PC-3 (cell line): ENCODE results near the gene SH3RF3. TPM values are rescaled to one million over a fixed set of nuclear protein-coding genes. Genes with fewer than 3 reads are reported as not detected.

ENCODE experiments used
- ATAC-seq: fragments of 200-7000 bp; cut with Tn5 transposase; 2 replicates; pipeline ENCODE4 v1.9.1; 2020; ENCODE audit warnings: mild to moderate bottlenecking, moderate library complexity
- BruUV-seq: library from RNA; stranded (reverse); fragments of 400-500 nt; replicated peaks from 2 replicates; lab custom pipeline; 2021; lab: Mats Ljungman, UMichigan
- CTCF ChIA-PET: fragments of 300-600 bp; sonication (Branson Sonifier 250); formaldehyde crosslinking; loops from one replicate; lab custom pipeline; 2022; ENCODE audit warnings: antibody characterized with exemption; lab: Charles Lee
- POLR2A ChIA-PET: fragments of 300-600 bp; sonication (Branson Sonifier 250); formaldehyde crosslinking; loops from one replicate; lab custom pipeline; 2022; ENCODE audit warnings: antibody characterized with exemption; ENCODE audit not compliant: unreplicated experiment; lab: Charles Lee
- DNase-seq: peaks from one replicate; pipeline ENCODE4 v3.0.0-alpha.2; 2015
- H2AFZ ChIP-seq: fragments of 300-600 bp; sonication (generic); 2 replicates; pipeline ENCODE4 v1.6.0; 2016; ENCODE audit warnings: antibody characterized with exemption, low read length
- H3F3A ChIP-seq: fragments of 300-600 bp; sonication (generic); one replicate; pipeline ENCODE4 v1.6.0; 2017; ENCODE audit warnings: antibody characterized with exemption, low read length, control low read depth, mild to moderate bottlenecking; ENCODE audit not compliant: unreplicated experiment
- H3K27ac ChIP-seq: fragments of 300-600 bp; sonication (generic); 2 replicates; pipeline ENCODE4 v1.5.1; 2016; ENCODE audit warnings: mild to moderate bottlenecking, low read length
- H3K27me3 ChIP-seq: fragments of 300-600 bp; sonication (generic); 2 replicates; pipeline ENCODE4 v1.6.1; 2016; ENCODE audit warnings: low read length, mixed read lengths
- H3K36me3 ChIP-seq: fragments of 300-600 bp; sonication (generic); 2 replicates; pipeline ENCODE4 v1.6.1; 2016; ENCODE audit warnings: low read depth, mixed run types, low read length, mixed read lengths
- H3K4me1 ChIP-seq: fragments of 300-600 bp; sonication (generic); 2 replicates; pipeline ENCODE4 v1.5.1; 2016; ENCODE audit warnings: low read length; ENCODE audit not compliant: insufficient read depth
- H3K4me2 ChIP-seq: fragments of 300-600 bp; sonication (generic); 2 replicates; pipeline ENCODE4 v1.6.0; 2016; ENCODE audit warnings: low read length
- H3K4me3 ChIP-seq: fragments of 300-600 bp; sonication (generic); 2 replicates; pipeline ENCODE4 v1.5.1; 2016; ENCODE audit warnings: mild to moderate bottlenecking, low read length, mixed read lengths
- H3K79me2 ChIP-seq: fragments of 300-600 bp; sonication (generic); 2 replicates; pipeline ENCODE4 v1.6.1; 2017; ENCODE audit warnings: low read length, mixed read lengths
- H3K9ac ChIP-seq: fragments of 300-600 bp; sonication (generic); 2 replicates; pipeline ENCODE4 v1.6.0; 2016; ENCODE audit warnings: mild to moderate bottlenecking, low read length
- H3K9me2 ChIP-seq: fragments of 300-600 bp; sonication (generic); replicated peaks from 2 replicates; pipeline ENCODE4 v1.6.1; 2016; ENCODE audit warnings: mixed run types, low read length, mixed read lengths
- H3K9me3 ChIP-seq: fragments of 300-600 bp; sonication (generic); 2 replicates; pipeline ENCODE4 v1.6.1; 2016; ENCODE audit warnings: low read length, mixed read lengths
- H4K20me1 ChIP-seq: fragments of 300-600 bp; sonication (generic); 2 replicates; pipeline ENCODE4 v1.6.1; 2016; ENCODE audit warnings: low read length, mixed read lengths
- CTCF ChIP-seq: fragments of 300-600 bp; sonication (generic); conservative IDR thresholded peaks from 2 replicates; pipeline ENCODE4 v1.5.1; 2017; ENCODE audit warnings: antibody characterized with exemption, low read depth, mild to moderate bottlenecking, low read length
- EZH2 ChIP-seq: fragments of 300-600 bp; sonication (generic); IDR thresholded peaks from one replicate; pipeline ENCODE4 v1.6.1; 2017; ENCODE audit warnings: antibody characterized with exemption, mild to moderate bottlenecking, low read length; ENCODE audit not compliant: unreplicated experiment
- EZH2phosphoT487 ChIP-seq: fragments of 300-600 bp; sonication (generic); IDR thresholded peaks from 2 replicates; pipeline ENCODE4 v1.6.1; 2018; ENCODE audit warnings: mild to moderate bottlenecking, antibody characterized with exemption, low read length, borderline replicate concordance
- intact Hi-C: fragments of 100-400 bp; cut with micrococcal nuclease; formaldehyde crosslinking; loops from 2 replicates; pipeline ENCODE4 v1.9.0; 2023
- total RNA-seq: library from RNA; depleted of rRNA; stranded (reverse); fragments of >200 nt; gene quantifications from 2 replicates; pipeline ENCODE4 v1.2.3, GENCODE V29; 2014

The SH3RF3 gene
- total RNA-seq, 1 experiment from 2014 or later = 11.7 TPM

GRCh38 chr2:109331896-109332848 lies 203.2 kb downstream of the SH3RF3 start:
- no peaks in the 10 kb centered on the region for H3K9me2 ChIP-seq
- peaks cover 3% of the 10 kb centered on the region; the same call in 1 of the 2 replicates for H3K36me3 ChIP-seq
- H3K4me1 ChIP-seq = peaks cover 87% of the 10 kb centered on the region
- POLR2A ChIA-PET = interaction anchor here (0.5 to 0.9 kb wide), 4 partner anchors 9 to 117 kb away, joined by 3 to 7 read pairs (median 4); no protein-coding TSS in a partner anchor
- H3K9ac ChIP-seq = peak overlapping the region; percentile 65
- H3K79me2 ChIP-seq = peaks cover 75% of the 10 kb centered on the region
- H3K27me3 ChIP-seq = no peaks in the 10 kb centered on the region
- CTCF ChIA-PET = interaction anchor here (0.6 to 1.2 kb wide), 2 partner anchors 18 to 161 kb away, joined by 3 to 5 read pairs; no protein-coding TSS in a partner anchor
- intact Hi-C loops = loop anchor here (2.0 to 5.0 kb wide), 4 partner anchors 19 to 205 kb away; partner anchors contain the start of gene SH3RF3
- H4K20me1 ChIP-seq = no peaks in the 10 kb centered on the region
- H3K27ac ChIP-seq = peak overlapping the region; percentile 93
- H3K4me3 ChIP-seq = peak overlapping the region; percentile 66
- peak; percentile 80 for ATAC-seq
- H2AFZ ChIP-seq = peak overlapping the region; percentile 68
- no peaks in the 10 kb centered on the region for H3K9me3 ChIP-seq
- TF ChIP-seq EZH2phosphoT487 = no peak
- no peak for TF ChIP-seq CTCF
- no peak for TF ChIP-seq EZH2
- H3F3A ChIP-seq = no peaks in the 10 kb centered on the region
- TSS peak; percentile 60 for BruUV-seq
- peak overlapping the region; percentile 95 for H3K4me2 ChIP-seq
- peak; percentile 95 for DNase-seq

GRCh38 chr2:109332880-109333279 lies 203.9 kb downstream of the SH3RF3 start:
- no peaks in the 10 kb centered on the region for H4K20me1 ChIP-seq
- BruUV-seq = TSS peak; percentile 61
- peak overlapping the region; percentile 93 for H3K27ac ChIP-seq
- no peaks in the 10 kb centered on the region for H3F3A ChIP-seq
- ATAC-seq (no peak), DNase-seq (no peak)
- H3K9me2 ChIP-seq = no peaks in the 10 kb centered on the region
- H3K36me3 ChIP-seq = peaks cover 2% of the 10 kb centered on the region; the same call in 1 of the 2 replicates
- no peaks in the 10 kb centered on the region for H3K27me3 ChIP-seq
- peak overlapping the region; percentile 66; the same call in 1 of the 2 replicates for H3K4me3 ChIP-seq
- H2AFZ ChIP-seq = no peak overlapping the region
- TF ChIP-seq CTCF (no peak), EZH2 (no peak), EZH2phosphoT487 (no peak)
- intact Hi-C loops = loop anchor here (2.0 to 5.0 kb wide), 4 partner anchors 18 to 206 kb away; partner anchors contain the start of gene SH3RF3
- H3K9ac ChIP-seq = no peak overlapping the region
- peak overlapping the region; percentile 95 for H3K4me2 ChIP-seq
- POLR2A ChIA-PET = interaction anchor here (0.5 kb wide), 1 partner anchor 117 kb away, joined by 3 read pairs; no protein-coding TSS in a partner anchor
- H3K79me2 ChIP-seq = peaks cover 74% of the 10 kb centered on the region
- no peaks in the 10 kb centered on the region for H3K9me3 ChIP-seq
- CTCF ChIA-PET = interaction anchor here (0.6 to 1.2 kb wide), 2 partner anchors 18 to 202 kb away, joined by 3 to 5 read pairs; no protein-coding TSS in a partner anchor
- H3K4me1 ChIP-seq = peaks cover 90% of the 10 kb centered on the region
